Mucosa of descending colon (tissue), 3 donors: Measurements from ENCODE around the gene CLTCL1. TPM values are rescaled to one million over a fixed set of nuclear protein-coding genes. Genes with fewer than 3 reads are reported as not detected.

Experiments used
- ATAC-seq: fragments of 200-7000 bp; cut with Tn5 transposase; one replicate; pipeline ENCODE4 v1.9.1; 2020; ENCODE audit warnings: mild to moderate bottlenecking, moderate library complexity
- DNase-seq, 3 donors: peaks; one replicate each; pipeline ENCODE4 v3.0.0-alpha.2; 2020
- H3K36me3 ChIP-seq: fragments of 200-600 bp; one replicate; pipeline ENCODE4 v1.8.0; 2021; ENCODE audit warnings: low read depth, mild to moderate bottlenecking
- H3K4me1 ChIP-seq: fragments of 200-600 bp; one replicate; pipeline ENCODE4 v1.8.0; 2021; ENCODE audit warnings: low read depth, mild to moderate bottlenecking
- H3K4me3 ChIP-seq: fragments of 200-600 bp; one replicate; pipeline ENCODE4 v1.8.0; 2021; ENCODE audit warnings: mild to moderate bottlenecking
- H3K9me3 ChIP-seq: fragments of 200-600 bp; one replicate; pipeline ENCODE4 v1.8.0; 2021; ENCODE audit warnings: mild to moderate bottlenecking
- intact Hi-C, 2 donors: fragments of 100-400 bp; cut with DNase I in 1 of 2; cut with micrococcal nuclease in 1 of 2; formaldehyde crosslinking; loops; one replicate each; pipeline versions ENCODE4 v1.11.0 to v1.11.1; 2022; cut with DNase I, micrococcal nuclease
- total RNA-seq, 3 donors: library from RNA; stranded (reverse); fragmentation: NEBNext Ultra II Directional in 2 of 3; extraction: Animal tissue kit (Norgen Biotek cat#: 25700) in 2 of 3; gene quantifications; one replicate each; pipeline versions ENCODE4 v1.2.1 to v1.2.4, GENCODE V29; 2021 to 2023
- TF ChIP-seq, protein P1 (sequence below): fragments of 200-600 bp; IDR thresholded peaks from one replicate; pipeline ENCODE4 v1.8.0; 2022; ENCODE audit warnings: antibody characterized with exemption, mild to moderate bottlenecking
- donor health status: DM: no; HTN: no; CAD: no; lungs with moderate emphysema.
- donor health status: DM: no; HTN: no; CAD: no.
- donor health status: DM: no; HTN: yes; CAD: no.

The CLTCL1 gene
- total RNA-seq, 3 donors from 2014 or later: 3.0 to 5.9 (median 5.7) TPM

DNA sequence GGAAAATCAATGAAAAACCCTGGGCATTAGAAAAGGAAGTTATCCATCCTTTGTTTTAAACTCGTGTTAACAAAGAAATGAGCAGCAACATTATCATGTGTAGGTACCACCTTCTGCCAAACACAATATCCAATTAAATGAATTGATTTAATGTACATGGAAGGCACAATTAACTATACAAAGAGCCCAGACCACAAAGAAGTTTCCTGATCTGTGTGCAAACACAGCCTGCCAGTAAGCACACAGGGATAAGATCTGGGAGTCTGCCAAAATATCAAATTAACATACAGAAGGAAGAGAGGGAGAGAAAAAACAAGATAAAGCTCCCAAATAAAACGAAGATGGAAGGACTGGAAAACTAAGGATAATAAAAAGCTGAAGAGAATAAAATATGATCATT is 58.9 kb downstream of the CLTCL1 start:
- no peak overlapping the region for H3K4me3 ChIP-seq
- ATAC-seq: peak; percentile 74

DNA sequence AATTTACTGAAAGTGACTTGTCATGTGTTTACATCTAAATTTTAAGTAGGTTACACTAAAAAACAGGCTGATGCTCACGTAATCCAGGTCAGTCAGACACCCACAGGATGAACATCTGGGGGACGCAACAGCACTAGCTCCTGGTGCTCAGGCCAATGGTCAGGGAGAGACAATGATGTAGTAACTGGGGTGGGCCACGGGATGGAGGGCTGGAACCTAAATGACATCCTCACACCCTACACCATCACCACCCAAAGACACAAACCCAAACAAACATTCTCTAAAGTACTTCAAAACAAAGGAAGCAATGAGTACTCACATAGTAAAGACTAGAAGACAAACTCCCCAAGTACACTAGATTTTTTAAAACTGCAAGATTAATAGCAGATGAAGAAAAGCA is 59.5 kb downstream of the CLTCL1 start:
- Histone ChIP-seq H3K4me1 (no peaks in the 10 kb centered on the region), H3K9me3 (no peaks in the 10 kb centered on the region), H3K4me3 (no peak overlapping the region), H3K36me3 (no peaks in the 10 kb centered on the region)
- intact Hi-C loops: no loop called here
- TF ChIP-seq, protein P1, sequence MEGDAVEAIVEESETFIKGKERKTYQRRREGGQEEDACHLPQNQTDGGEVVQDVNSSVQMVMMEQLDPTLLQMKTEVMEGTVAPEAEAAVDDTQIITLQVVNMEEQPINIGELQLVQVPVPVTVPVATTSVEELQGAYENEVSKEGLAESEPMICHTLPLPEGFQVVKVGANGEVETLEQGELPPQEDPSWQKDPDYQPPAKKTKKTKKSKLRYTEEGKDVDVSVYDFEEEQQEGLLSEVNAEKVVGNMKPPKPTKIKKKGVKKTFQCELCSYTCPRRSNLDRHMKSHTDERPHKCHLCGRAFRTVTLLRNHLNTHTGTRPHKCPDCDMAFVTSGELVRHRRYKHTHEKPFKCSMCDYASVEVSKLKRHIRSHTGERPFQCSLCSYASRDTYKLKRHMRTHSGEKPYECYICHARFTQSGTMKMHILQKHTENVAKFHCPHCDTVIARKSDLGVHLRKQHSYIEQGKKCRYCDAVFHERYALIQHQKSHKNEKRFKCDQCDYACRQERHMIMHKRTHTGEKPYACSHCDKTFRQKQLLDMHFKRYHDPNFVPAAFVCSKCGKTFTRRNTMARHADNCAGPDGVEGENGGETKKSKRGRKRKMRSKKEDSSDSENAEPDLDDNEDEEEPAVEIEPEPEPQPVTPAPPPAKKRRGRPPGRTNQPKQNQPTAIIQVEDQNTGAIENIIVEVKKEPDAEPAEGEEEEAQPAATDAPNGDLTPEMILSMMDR: no peak
- no peak for ATAC-seq
- no peak for DNase-seq

More for the DNA sequence above, 58.9 kb downstream of the CLTCL1 start:
- intact Hi-C loops: no loop called here
- no peaks in the 10 kb centered on the region for H3K4me1 ChIP-seq
- H3K9me3 ChIP-seq: no peaks in the 10 kb centered on the region
- DNase-seq: no peak
- H3K36me3 ChIP-seq: no peaks in the 10 kb centered on the region
- TF ChIP-seq, protein P1: no peak

GRCh38 chr22:19229600-19229999 is 61.9 kb downstream of the CLTCL1 start:
- DNase-seq (no peak), ATAC-seq (no peak)
- H3K4me1 ChIP-seq: no peaks in the 10 kb centered on the region
- H3K4me3 ChIP-seq: no peak overlapping the region
- H3K9me3 ChIP-seq: no peaks in the 10 kb centered on the region
- TF ChIP-seq, protein P1: no peak
- no peaks in the 10 kb centered on the region for H3K36me3 ChIP-seq
- intact Hi-C loops: no loop called here

DNA sequence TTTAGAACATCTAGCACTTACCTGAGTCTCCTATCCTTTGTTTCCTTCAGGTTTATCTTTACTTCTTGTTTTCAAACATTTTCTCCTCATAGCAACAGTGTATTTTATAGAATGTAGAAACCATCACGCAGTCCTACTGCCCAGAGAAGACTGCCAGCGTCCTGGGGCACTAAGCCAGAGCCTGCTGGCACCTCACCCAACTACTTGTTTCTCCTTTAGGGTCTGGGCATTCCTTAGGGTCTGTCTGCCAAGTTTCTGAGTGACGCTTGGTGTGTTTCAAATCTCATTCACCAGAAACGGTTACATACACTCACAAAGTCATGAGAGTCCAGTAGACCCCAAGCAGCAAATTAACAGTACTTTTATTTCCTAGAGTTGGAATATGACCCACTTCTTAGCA is 63.3 kb downstream of the CLTCL1 start:
- intact Hi-C loops: no loop called here
- no peaks in the 10 kb centered on the region for H3K36me3 ChIP-seq
- no peaks in the 10 kb centered on the region for H3K9me3 ChIP-seq
- no peak overlapping the region for H3K4me3 ChIP-seq
- H3K4me1 ChIP-seq: no peaks in the 10 kb centered on the region
- TF ChIP-seq, protein P1: no peak
- ATAC-seq (no peak), DNase-seq (no peak)

- intact Hi-C loops: no loop called here
- H3K9me3 ChIP-seq: no peaks in the 10 kb centered on the region
- ATAC-seq (no peak), DNase-seq (no peak)
- TF ChIP-seq, protein P1: no peak
- H3K4me1 ChIP-seq: no peaks in the 10 kb centered on the region
- H3K4me3 ChIP-seq: no peak overlapping the region
- no peaks in the 10 kb centered on the region for H3K36me3 ChIP-seq
Observed at GRCh38 chr22:19226428-19226827, 65.1 kb downstream of the CLTCL1 start.

DNA sequence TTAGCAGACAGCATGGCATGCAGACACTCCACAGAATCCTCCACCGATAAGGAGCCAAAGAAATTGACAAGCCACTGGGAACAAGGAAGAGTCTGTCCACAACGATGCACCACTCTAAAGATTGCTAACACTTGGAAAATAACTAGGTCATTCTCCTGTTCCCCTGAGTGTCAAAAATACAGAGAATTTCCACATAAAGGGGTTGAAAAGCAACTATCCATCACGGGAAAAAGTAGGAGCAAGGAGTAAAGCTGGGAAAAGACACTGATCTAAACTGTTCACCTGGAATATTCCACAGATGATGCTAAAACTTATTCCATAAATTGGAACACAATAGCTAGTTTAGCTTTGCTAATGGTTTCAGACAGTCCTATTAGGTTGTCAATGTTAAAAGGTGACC is 66.0 kb downstream of the CLTCL1 start:
- DNase-seq (no peak), ATAC-seq (no peak)
- H3K9me3 ChIP-seq: no peaks in the 10 kb centered on the region
- intact Hi-C loops: no loop called here
- no peaks in the 10 kb centered on the region for H3K4me1 ChIP-seq
- TF ChIP-seq, protein P1: no peak
- no peaks in the 10 kb centered on the region for H3K36me3 ChIP-seq
- H3K4me3 ChIP-seq: no peak overlapping the region
